ENCODE measurements around the gene OR51D1. TPM values are rescaled to one million over a fixed set of nuclear protein-coding genes. Genes with fewer than 3 reads are reported as not detected.

Gene OR51D1
- total and polyA plus RNA-seq, 3 donors from 2014 or later: 0.63 TPM; not detected in 2

GRCh38 chr11:4654635-4655369 lies 17.5 kb downstream of the OR51D1 start:
- no peak for DNase-seq
- H3K36me3 ChIP-seq (ENCODE audit: low read depth, missing control alignments): no peaks in the 10 kb centered on the region
- 80 to 93% methylated on average over 2 of the region's 2 CpGs for WGBS, 2 donors
- H3K4me1 ChIP-seq: peaks cover 8% of the 10 kb centered on the region
- H3K9me3 ChIP-seq: no peaks in the 10 kb centered on the region
- H3K27me3 ChIP-seq: no peaks in the 10 kb centered on the region
- intact Hi-C loops (cut with DNase I; ENCODE audit: low total_unique reads): no loop called here
- H3K4me3 ChIP-seq: no peak overlapping the region
- TF ChIP-seq, protein P1, sequence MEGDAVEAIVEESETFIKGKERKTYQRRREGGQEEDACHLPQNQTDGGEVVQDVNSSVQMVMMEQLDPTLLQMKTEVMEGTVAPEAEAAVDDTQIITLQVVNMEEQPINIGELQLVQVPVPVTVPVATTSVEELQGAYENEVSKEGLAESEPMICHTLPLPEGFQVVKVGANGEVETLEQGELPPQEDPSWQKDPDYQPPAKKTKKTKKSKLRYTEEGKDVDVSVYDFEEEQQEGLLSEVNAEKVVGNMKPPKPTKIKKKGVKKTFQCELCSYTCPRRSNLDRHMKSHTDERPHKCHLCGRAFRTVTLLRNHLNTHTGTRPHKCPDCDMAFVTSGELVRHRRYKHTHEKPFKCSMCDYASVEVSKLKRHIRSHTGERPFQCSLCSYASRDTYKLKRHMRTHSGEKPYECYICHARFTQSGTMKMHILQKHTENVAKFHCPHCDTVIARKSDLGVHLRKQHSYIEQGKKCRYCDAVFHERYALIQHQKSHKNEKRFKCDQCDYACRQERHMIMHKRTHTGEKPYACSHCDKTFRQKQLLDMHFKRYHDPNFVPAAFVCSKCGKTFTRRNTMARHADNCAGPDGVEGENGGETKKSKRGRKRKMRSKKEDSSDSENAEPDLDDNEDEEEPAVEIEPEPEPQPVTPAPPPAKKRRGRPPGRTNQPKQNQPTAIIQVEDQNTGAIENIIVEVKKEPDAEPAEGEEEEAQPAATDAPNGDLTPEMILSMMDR (IDR thresholded peaks at IDR 0.05): no peak
- no peak for TF ChIP-seq POLR2A (IDR thresholded peaks at IDR 0.05)
- H3K27ac ChIP-seq: no peak overlapping the region

- no peak overlapping the region for H3K27ac ChIP-seq
- no peak for DNase-seq
- 35 to 50% methylated on average over 5 of the region's 5 CpGs for WGBS, 2 donors
Observed at GRCh38 chr11:4658629-4659445, 21.6 kb downstream of the OR51D1 start.

GRCh38 chr11:4662876-4663275 lies 25.6 kb downstream of the OR51D1 start:
- no peak overlapping the region for H3K27ac ChIP-seq
- H3K36me3 ChIP-seq (ENCODE audit: low read depth, missing control alignments): no peaks in the 10 kb centered on the region
- TF ChIP-seq, protein P1 (IDR thresholded peaks at IDR 0.05): no peak
- TF ChIP-seq POLR2A (IDR thresholded peaks at IDR 0.05): no peak
- H3K27me3 ChIP-seq: no peaks in the 10 kb centered on the region
- H3K9me3 ChIP-seq: no peaks in the 10 kb centered on the region
- peaks cover 8% of the 10 kb centered on the region for H3K4me1 ChIP-seq
- WGBS, 2 donors: 93 to 98% methylated on average over 6 of the region's 6 CpGs
- H3K4me3 ChIP-seq: no peak overlapping the region
- intact Hi-C loops (cut with DNase I; ENCODE audit: low total_unique reads): no loop called here
- DNase-seq: no peak

More at GRCh38 chr11:4658629-4659445, 21.6 kb downstream of the OR51D1 start:
- intact Hi-C loops (cut with DNase I; ENCODE audit: low total_unique reads): no loop called here
- H3K27me3 ChIP-seq: no peaks in the 10 kb centered on the region
- no peak overlapping the region for H3K4me3 ChIP-seq
- TF ChIP-seq, protein P1 (IDR thresholded peaks at IDR 0.05): no peak
- TF ChIP-seq POLR2A (IDR thresholded peaks at IDR 0.05): no peak
- no peaks in the 10 kb centered on the region for H3K36me3 ChIP-seq (ENCODE audit: low read depth, missing control alignments)
- H3K9me3 ChIP-seq: no peaks in the 10 kb centered on the region
- peaks cover 8% of the 10 kb centered on the region for H3K4me1 ChIP-seq

- TF ChIP-seq, protein P1 (IDR thresholded peaks at IDR 0.05): no peak
- TF ChIP-seq POLR2A (IDR thresholded peaks at IDR 0.05): no peak
- Histone ChIP-seq H3K36me3 (ENCODE audit: low read depth, missing control alignments) (no peaks in the 10 kb centered on the region), H3K27ac (no peak overlapping the region), H3K4me1 (no peaks in the 10 kb centered on the region), H3K4me3 (no peak overlapping the region), H3K27me3 (no peaks in the 10 kb centered on the region), H3K9me3 (no peaks in the 10 kb centered on the region)
- no peak for DNase-seq
- 89 to 92% methylated on average over 3 of the region's 3 CpGs for WGBS, 2 donors
- intact Hi-C loops (cut with DNase I; ENCODE audit: low total_unique reads): no loop called here
Observed at GRCh38 chr11:4664183-4664582, 26.9 kb downstream of the OR51D1 start.

Measured in testis (tissue), 3 donors.